Activated CD4-positive, alpha-beta T cell treated with anti-CD3 and anti-CD28 coated beads, Interleukin-2, amount 10 ng/mL, durations not matched to agents 24 days and 14 days (primary cell): ENCODE results near the gene AAMP. TPM values are rescaled to one million over a fixed set of nuclear protein-coding genes. Genes with fewer than 3 reads are reported as not detected.

Experiments used
- DNase-seq: peaks from one replicate; pipeline ENCODE4 v3.0.0; 2022
- H3K27ac Mint-ChIP-seq: one replicate; pipeline ENCODE4 v1.8.0; 2022; ENCODE audit warnings: mild to moderate bottlenecking, mixed read lengths
- H3K27me3 Mint-ChIP-seq: one replicate; pipeline ENCODE4 v1.8.0; 2022; ENCODE audit warnings: mixed read lengths
- H3K36me3 Mint-ChIP-seq: one replicate; pipeline ENCODE4 v1.8.0; 2022; ENCODE audit warnings: low read depth, mild to moderate bottlenecking, mixed read lengths
- H3K4me1 Mint-ChIP-seq: one replicate; pipeline ENCODE4 v1.8.0; 2021; ENCODE audit warnings: mixed read lengths
- H3K4me3 Mint-ChIP-seq: one replicate; pipeline ENCODE4 v1.8.0; 2022; ENCODE audit warnings: mild to moderate bottlenecking, moderate library complexity, mixed read lengths
- H3K9me3 Mint-ChIP-seq: one replicate; pipeline ENCODE4 v1.8.0; 2021; ENCODE audit warnings: mixed read lengths
- intact Hi-C: fragments of 100-400 bp; cut with micrococcal nuclease; formaldehyde crosslinking; loops from one replicate; pipeline ENCODE4 v1.15.1; 2023
- total RNA-seq: library from RNA; stranded (reverse); gene quantifications from 2 replicates; pipeline ENCODE4 v1.2.3, GENCODE V29; 2022

AAMP gene
- total RNA-seq, 1 donor from 2014 or later = 89.0 TPM

DNA sequence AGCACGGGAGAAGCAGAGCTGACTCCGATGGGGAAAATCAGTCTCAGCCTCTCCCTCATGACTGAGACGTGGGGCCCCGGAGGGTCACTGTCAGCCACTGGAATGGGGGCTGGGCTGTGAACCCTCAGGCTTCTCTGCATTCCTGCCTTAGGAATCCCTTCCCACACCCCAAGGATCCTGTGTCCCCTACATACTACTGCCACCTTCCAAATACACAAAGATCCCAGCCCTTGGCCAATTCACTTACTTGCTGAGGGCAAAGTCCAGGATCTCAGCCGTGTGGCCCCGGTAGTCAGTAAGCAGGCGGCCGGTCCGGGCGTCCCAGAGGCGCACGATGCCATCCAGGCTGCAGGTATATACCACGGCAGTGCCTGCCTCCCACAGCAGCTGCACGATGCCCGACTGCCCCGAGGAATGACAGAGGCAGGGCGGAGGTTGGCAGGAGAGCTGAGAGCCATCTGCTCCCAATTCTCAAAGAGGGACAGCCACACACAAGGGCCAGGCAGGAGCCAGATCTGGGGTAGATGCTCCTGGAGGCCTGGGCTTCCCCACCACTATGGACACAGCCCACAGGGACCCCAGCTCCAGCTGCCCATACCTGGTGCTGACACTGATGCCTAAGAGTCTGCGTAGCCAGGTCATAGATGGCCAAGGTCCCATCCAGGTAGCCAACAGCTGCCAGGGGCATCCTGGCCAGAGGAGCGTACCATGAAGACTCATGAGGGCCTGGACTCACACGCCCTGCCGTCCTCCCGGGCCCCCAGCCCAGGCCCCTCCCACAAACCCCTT lies 5.0 kb downstream of the AAMP start:
- Mint-ChIP-seq H3K27ac (no peak overlapping the region), H3K36me3 (peaks cover 29% of the 10 kb centered on the region), H3K4me1 (peaks cover 26% of the 10 kb centered on the region), H3K27me3 (no peaks in the 10 kb centered on the region), H3K9me3 (no peaks in the 10 kb centered on the region), H3K4me3 (no peak overlapping the region)
- intact Hi-C loops = no loop called here
- no peak for DNase-seq

DNA sequence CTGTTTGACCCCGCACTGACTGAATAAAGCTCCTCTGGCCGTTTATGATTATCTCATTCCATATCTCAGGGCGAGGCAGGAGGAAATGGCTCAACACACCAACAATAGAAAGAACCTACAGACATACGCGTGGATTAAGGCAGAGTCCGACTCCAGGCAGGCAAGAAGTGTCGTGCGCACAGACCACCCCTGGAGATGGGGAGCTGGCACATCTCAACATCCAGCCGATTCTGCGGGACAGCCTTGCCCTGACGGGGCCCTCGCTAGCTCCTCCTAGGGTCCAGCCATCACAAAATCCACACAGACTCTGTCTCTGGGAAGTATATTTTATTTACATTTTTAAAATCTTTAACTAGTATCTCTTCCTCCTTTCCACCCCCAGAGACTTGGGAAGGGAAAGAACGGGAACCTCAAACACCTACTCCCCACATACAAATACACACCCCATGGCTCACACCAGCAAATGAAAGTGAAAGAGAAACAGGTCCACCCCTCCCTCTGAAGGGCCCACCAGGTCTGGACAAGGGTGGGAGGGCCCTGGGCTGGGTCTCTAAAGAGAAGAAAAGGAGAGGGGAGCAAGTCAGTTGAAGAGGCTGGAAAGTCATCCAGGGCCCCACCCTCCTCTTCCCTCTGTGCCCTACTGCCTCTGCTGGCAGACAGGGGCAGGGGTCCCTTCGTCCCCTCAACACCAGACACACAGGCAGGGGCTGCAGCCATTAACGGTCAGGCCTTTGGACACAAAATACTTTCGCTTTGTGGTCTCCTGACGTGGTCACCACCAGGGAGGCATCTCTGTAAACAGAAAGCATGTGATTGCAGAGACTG lies 5.9 kb downstream of the AAMP start:
- peak overlapping the region; percentile 66 for H3K27ac Mint-ChIP-seq
- no peaks in the 10 kb centered on the region for H3K9me3 Mint-ChIP-seq
- H3K36me3 Mint-ChIP-seq = peaks cover 22% of the 10 kb centered on the region
- H3K27me3 Mint-ChIP-seq = no peaks in the 10 kb centered on the region
- peak overlapping the region; percentile 26 for H3K4me3 Mint-ChIP-seq
- peak; percentile 79 for DNase-seq
- intact Hi-C loops = no loop called here
- H3K4me1 Mint-ChIP-seq = peaks cover 20% of the 10 kb centered on the region

DNA sequence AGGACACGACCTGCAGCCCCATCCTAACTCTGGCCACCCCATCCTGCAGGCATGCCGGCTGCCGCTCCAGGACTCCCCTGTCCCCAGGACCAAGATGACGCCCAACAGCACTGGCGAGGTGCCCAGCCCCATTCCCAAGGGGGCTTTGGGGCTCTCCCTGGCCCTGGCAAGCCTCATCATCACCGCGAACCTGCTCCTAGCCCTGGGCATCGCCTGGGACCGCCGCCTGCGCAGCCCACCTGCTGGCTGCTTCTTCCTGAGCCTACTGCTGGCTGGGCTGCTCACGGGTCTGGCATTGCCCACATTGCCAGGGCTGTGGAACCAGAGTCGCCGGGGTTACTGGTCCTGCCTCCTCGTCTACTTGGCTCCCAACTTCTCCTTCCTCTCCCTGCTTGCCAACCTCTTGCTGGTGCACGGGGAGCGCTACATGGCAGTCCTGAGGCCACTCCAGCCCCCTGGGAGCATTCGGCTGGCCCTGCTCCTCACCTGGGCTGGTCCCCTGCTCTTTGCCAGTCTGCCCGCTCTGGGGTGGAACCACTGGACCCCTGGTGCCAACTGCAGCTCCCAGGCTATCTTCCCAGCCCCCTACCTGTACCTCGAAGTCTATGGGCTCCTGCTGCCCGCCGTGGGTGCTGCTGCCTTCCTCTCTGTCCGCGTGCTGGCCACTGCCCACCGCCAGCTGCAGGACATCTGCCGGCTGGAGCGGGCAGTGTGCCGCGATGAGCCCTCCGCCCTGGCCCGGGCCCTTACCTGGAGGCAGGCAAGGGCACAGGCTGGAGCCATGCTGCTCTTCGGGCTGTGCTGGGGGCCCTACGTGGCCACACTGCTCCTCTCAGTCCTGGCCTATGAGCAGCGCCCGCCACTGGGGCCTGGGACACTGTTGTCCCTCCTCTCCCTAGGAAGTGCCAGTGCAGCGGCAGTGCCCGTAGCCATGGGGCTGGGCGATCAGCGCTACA lies 7.0 kb downstream of the AAMP start:
- Mint-ChIP-seq H3K9me3 (no peaks in the 10 kb centered on the region), H3K27me3 (no peaks in the 10 kb centered on the region), H3K36me3 (peaks cover 22% of the 10 kb centered on the region), H3K4me1 (peaks cover 20% of the 10 kb centered on the region), H3K27ac (no peak overlapping the region), H3K4me3 (no peak overlapping the region)
- no peak for DNase-seq
- intact Hi-C loops = no loop called here

DNA sequence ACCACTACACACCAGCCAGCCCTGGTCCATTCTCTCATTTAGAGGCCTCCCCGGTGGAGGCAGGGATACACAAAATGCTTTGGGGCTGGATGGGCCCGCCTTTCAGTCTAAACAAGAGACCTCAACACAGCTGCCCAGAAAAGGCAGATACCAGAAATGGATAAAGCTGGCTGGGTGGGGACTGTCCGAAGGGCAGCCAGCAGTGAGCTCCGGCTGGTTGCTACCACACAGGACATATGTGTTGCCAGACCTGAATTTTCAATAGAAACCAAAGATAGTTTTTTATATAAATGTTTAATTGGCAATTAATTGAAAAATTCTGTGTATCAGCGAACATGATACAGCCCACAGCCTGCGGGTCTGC lies 7.7 kb downstream of the AAMP start:
- no peaks in the 10 kb centered on the region for H3K9me3 Mint-ChIP-seq
- DNase-seq = no peak
- H3K36me3 Mint-ChIP-seq = peaks cover 18% of the 10 kb centered on the region
- no peak overlapping the region for H3K27ac Mint-ChIP-seq
- H3K4me3 Mint-ChIP-seq = no peak overlapping the region
- H3K27me3 Mint-ChIP-seq = no peaks in the 10 kb centered on the region
- peaks cover 20% of the 10 kb centered on the region for H3K4me1 Mint-ChIP-seq
- intact Hi-C loops = no loop called here

DNA sequence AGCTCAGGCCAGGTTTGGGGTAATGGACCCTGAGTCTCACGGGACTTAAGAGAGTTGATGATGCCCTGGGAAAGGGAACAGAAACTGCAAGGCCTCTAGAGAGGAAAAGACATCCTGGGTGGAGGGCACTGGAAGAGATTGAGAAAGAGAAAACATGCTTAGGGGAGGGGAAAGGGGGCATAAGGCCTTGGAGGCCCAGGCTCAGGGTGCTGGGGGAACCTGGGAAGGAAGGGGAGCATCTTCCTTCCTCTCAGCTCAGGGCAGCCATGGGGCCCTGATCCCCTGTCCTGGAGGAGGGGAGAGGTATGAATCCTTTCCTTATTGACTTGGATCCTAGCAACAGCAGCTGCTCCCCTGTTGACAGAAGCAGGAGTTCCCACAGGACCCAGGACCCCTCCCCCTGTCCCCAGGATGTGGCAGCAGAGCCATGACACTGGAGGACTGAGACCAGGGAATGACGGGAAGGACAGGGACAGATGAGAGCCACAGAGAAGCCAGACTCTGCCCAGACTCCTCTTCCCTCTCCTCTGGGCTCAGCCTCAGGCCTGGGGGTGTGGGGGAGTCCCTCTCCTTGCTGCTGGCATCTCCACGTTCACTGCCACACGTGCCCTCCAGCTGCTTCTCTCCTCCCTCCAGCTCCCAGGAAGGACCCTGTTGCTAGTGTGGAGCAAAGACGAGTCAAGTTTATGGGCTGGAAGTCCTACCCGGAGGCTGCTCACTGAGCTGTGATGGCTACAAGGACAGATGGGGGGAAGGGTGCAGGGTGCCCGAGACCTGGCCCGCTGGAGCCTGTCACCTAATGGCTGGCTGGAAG lies 8.3 kb downstream of the AAMP start:
- Mint-ChIP-seq H3K4me3 (no peak overlapping the region), H3K4me1 (peaks cover 21% of the 10 kb centered on the region), H3K36me3 (peaks cover 12% of the 10 kb centered on the region), H3K9me3 (no peaks in the 10 kb centered on the region), H3K27ac (no peak overlapping the region), H3K27me3 (no peaks in the 10 kb centered on the region)
- DNase-seq = no peak
- intact Hi-C loops = no loop called here

DNA sequence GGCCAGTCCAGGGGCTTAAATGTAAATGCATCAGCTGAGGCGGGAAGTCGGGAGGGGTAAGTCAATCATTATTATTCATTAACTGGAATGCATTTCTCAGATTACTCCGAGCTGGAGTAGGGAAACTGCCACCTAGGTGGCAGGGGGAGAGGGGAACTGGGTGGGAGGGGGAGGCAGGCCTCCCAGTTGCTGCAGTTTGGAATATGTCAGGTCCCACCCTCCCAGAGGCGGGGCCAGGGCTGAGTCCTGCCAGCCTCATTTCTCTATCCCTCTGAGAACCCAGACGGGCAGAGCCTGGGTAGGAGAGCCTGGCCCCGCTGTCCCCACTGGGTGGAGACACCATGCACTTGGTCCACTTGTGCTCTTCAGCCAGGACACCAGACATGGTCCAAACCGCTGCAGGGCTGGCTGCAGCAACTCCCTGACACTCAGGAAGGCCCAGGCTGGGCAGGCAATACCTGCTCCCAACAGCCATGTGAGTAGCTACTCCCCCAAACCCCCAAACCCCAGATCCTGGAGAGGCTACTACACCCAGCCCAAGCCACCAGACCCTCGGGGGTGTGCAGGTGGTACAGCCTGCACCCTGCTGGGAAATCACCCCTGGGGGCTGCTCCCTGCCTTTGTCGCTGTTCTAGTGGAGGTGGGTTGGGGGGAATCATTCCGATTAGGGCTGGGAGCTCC lies 9.1 kb downstream of the AAMP start, which contains the start of gene GPBAR1:
Gene GPBAR1, plus strand, starts transcription at position 274 of the 681 bp plus-strand sequence. CDS start 1,710 bp downstream, outside the sequence.
- peaks cover 20% of the 10 kb centered on the region for H3K4me1 Mint-ChIP-seq
- peak within 1 kb of the TSS; percentile 46 for H3K27ac Mint-ChIP-seq
- peaks cover 14% of the 10 kb centered on the region for H3K36me3 Mint-ChIP-seq

DNA sequence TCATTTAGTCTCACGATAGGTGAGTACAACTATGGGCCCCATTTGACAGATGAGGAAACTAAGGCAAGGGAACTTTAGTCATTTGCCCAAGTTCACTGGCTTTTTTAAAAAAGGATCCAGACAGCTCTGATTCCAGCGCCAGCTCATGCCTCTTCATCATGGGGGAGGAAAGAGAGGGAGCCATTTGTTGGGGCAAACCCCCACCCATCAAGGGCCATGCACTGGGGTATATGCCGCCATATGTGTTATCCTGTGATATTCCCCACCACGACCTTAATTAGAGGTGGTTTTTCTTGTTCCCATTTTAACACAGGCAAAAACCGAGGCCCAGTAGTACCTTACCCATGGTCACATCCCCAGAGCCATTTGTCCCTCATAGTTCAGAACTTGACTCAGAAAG lies 9.8 kb downstream of the AAMP start:
- no peak for DNase-seq
- H3K36me3 Mint-ChIP-seq = peaks cover 16% of the 10 kb centered on the region
- no peak overlapping the region for H3K4me3 Mint-ChIP-seq
- H3K4me1 Mint-ChIP-seq = peaks cover 25% of the 10 kb centered on the region
- intact Hi-C loops = no loop called here
- peak overlapping the region; percentile 46 for H3K27ac Mint-ChIP-seq
- H3K9me3 Mint-ChIP-seq = no peaks in the 10 kb centered on the region
- H3K27me3 Mint-ChIP-seq = no peaks in the 10 kb centered on the region

More for the DNA sequence above, 9.1 kb downstream of the AAMP start, which contains the start of gene GPBAR1:
- H3K27me3 Mint-ChIP-seq = no peaks in the 10 kb centered on the region
- intact Hi-C loops = no loop called here
- H3K4me3 Mint-ChIP-seq = no peak within 1 kb of the TSS
- DNase-seq = no peak
- H3K9me3 Mint-ChIP-seq = no peaks in the 10 kb centered on the region

DNA sequence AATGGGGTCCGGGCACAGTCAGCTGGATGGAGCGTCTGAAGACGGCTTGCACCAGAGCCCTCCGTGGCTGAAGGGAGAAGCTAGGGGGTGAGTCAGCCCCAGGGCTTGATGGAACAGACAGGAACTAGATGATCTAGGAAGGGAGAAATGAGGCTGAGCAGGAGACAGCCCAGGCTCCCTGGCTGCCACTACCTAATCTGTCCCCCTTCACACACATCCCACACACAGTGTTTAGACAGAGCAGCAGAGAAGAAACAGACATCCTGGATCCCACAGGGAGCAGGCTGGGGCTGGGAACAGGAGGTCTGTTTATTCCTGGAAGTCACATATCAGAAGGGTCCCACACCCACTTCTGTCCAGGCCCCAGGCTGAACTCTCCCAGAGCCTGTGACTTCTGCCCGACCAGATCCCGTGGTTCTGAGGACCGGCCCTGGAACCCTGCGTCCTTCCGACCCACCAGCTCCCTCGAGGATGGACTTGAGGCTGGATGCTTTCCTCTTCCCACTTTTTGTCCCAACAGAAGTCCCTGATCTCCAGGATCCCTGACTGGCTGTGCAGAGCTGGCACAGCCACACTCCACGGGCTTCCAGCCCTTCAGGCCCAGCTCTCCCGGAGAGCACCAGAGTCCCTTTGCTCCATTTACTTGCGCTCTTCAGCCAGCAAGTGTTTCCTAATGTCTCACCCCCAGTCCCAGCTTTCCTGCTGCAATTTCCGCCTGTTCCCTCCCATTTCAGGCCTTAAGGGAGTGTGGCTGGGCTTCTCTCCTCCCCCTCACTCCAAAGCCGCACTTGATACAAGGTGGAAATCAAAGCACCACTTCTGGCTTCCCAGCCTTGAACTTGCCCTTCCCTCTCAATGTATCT lies 10.6 kb downstream of the AAMP start:
- Mint-ChIP-seq H3K9me3 (no peaks in the 10 kb centered on the region), H3K27ac (peak overlapping the region; percentile 46), H3K36me3 (peaks cover 21% of the 10 kb centered on the region), H3K4me3 (no peak overlapping the region), H3K4me1 (peaks cover 27% of the 10 kb centered on the region), H3K27me3 (no peaks in the 10 kb centered on the region)
- intact Hi-C loops = no loop called here
- DNase-seq = no peak

DNA sequence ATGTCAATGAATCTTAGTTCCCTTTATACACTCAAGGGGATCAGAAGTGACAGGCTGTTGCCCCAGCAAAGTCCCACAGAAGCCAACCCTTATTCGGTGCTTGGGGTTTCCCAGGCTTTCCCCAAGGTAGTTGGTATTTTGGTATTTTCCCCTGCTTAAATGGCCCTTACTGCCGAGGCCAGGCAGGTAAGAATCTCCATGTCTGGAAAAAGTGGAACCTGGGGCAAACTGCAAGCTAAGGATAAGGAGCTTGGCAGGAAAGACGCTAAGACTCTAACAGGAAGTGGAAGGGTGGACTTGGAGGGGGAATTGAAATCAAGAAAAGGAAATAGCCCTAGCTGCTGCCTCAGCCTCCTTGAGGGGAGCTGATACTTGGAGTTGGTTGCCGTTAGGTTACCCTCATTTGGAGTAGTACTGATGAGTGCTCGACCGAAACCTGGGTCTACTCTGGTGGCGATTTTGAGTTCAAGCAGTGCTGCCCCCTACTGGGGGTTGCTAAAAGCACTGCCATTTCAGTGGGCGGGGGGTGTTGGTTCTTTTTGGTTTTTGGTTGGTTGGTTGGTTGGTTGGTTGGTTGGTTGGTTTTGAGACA lies 12.5 kb downstream of the AAMP start:
- intact Hi-C loops = loop anchor here (1.0 to 2.0 kb wide), 3 partner anchors 15 to 71 kb away; no protein-coding TSS in a partner anchor
- Mint-ChIP-seq H3K4me1 (peaks cover 23% of the 10 kb centered on the region), H3K27ac (peak overlapping the region; percentile 90), H3K9me3 (no peaks in the 10 kb centered on the region), H3K27me3 (no peaks in the 10 kb centered on the region), H3K36me3 (peaks cover 31% of the 10 kb centered on the region), H3K4me3 (peak overlapping the region; percentile 21)
- peak; percentile 89 for DNase-seq

DNA sequence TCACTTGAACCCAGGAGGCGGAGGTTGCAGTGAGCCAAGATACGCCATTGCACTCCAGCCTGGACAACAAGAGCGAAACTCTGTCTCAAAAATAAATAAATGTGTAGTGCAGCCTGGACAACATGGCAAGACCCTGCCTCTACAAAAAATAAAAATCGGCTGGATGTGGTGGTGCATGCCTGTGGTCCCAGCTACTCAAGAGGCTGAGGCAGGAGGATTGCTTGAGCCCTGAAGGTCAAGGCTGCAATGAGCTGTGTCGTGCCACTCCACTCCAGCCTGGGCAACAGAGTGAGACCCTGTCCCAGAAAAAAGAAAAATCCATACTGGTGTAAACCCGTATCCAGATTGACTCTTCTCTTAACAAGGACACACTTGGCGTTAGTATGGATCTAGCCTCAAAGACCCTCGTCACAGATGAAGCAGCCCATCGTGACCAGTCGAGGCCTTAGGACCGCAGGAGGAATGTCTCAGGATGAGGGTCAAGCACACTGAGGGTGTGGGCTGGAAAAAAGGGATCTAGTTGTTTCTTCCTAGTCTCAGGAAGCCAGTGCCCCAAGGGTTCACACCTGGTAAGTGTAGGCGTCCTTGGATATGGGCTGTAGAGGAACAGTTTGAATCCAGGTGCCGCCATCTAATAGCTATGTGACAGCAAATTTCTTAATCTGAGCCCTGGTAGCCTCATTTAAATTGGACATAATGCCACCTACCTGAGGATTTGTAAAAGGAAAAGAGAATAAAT lies 13.2 kb downstream of the AAMP start:
- intact Hi-C loops = loop anchor here (1.0 to 2.0 kb wide), 3 partner anchors 14 to 70 kb away; no protein-coding TSS in a partner anchor
- H3K9me3 Mint-ChIP-seq = no peaks in the 10 kb centered on the region
- no peak for DNase-seq
- peaks cover 38% of the 10 kb centered on the region for H3K36me3 Mint-ChIP-seq
- no peak overlapping the region for H3K4me3 Mint-ChIP-seq
- peaks cover 25% of the 10 kb centered on the region for H3K4me1 Mint-ChIP-seq
- no peaks in the 10 kb centered on the region for H3K27me3 Mint-ChIP-seq
- H3K27ac Mint-ChIP-seq = peak overlapping the region; percentile 90

DNA sequence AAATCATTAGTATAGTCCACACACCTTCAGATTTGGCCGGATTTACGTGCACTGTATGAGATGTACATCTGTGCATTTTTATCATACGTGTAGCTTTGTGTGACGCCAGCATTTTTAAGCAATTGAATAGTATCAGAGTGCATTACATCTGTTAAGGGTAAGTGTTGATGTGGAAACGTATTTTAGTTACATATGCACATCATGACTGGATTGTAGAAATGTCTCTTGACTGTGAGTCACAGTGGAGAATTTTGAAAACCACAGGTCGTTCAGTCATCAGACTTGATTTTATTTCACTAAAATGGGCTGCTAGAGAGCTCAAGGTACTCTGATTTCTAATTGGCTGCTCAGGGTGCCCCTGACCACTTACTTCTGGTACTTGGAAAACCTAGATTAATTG lies 14.5 kb downstream of the AAMP start:
- Mint-ChIP-seq H3K4me1 (peaks cover 25% of the 10 kb centered on the region), H3K27ac (peak overlapping the region; percentile 70)

More for the DNA sequence above, 14.5 kb downstream of the AAMP start:
- Mint-ChIP-seq H3K36me3 (peaks cover 48% of the 10 kb centered on the region), H3K4me3 (no peak overlapping the region), H3K9me3 (no peaks in the 10 kb centered on the region), H3K27me3 (no peaks in the 10 kb centered on the region)
- intact Hi-C loops = loop anchor here (2.0 kb wide), 1 partner anchor 19 kb away; no protein-coding TSS in a partner anchor
- no peak for DNase-seq
